ENCODE results near the gene LPP.

Gene LPP

DNA sequence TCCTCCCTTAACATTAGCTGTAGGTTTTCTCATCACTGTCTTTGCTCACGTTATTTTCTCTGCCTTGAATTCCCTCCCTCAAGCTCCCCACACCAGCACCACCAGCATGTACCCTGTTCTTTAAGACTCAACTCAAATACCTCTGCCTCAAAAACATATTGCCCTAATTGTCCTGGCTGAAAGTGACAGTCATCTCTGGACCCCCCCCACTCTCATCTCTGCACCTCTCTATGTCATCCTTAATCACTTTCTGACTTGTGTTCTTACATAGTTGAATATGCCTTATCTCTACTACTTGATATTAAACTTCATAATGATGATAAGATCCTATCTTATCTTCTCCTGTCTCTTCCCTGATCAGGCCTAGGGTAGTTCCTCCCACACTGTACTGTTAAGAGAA, 672.6 kb downstream of the LPP start:
- FAIRE-seq: no peak

DNA sequence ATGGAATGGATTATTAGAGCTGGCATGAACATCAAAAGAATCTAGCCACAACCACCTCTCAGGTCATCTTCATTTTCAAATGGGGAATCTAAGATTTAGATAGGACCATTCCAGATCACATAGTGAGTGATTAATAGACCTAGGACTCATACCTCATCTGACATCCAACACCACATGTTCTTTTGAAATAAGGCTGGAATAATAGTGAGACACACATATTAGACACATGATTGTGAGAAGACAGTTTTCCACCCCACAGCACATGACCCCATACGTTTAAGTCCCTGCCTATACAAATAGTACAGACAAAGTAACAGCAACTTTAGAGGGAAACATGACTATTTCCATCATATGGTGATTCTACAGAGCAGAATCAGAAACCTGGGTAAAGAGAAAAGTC, 673.1 kb downstream of the LPP start:
- FAIRE-seq: no peak

- FAIRE-seq: no peak
These were observed 673.6 kb downstream of the LPP start for GRCh38 chr3:188827576-188827975.

- FAIRE-seq: no peak
These were observed 675.2 kb downstream of the LPP start for GRCh38 chr3:188829130-188829529.

GRCh38 chr3:188829576-188829975, 675.6 kb downstream of the LPP start:
- no peak for FAIRE-seq

- no peak for FAIRE-seq
These were observed 676.9 kb downstream of the LPP start for GRCh38 chr3:188830893-188831292.

DNA sequence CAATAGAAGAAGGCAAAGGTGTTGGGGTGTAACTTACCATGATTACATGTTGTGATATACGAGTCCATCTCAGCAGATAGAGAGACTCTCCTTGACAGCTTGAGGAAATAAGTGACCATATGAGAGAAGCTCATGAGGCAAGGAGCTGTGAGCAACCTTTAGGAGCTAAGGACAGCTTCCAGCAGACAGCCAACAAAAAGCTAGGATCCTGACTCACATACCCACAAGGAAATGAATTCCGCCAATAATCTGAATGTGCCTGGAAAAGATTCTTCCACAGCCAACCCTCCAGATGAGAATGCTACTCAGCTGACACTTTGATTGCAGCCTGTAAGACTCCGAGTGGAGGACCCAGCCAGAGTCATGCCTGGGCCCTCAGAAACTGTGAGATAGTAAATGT, 678.2 kb downstream of the LPP start:
- no peak for FAIRE-seq

DNA sequence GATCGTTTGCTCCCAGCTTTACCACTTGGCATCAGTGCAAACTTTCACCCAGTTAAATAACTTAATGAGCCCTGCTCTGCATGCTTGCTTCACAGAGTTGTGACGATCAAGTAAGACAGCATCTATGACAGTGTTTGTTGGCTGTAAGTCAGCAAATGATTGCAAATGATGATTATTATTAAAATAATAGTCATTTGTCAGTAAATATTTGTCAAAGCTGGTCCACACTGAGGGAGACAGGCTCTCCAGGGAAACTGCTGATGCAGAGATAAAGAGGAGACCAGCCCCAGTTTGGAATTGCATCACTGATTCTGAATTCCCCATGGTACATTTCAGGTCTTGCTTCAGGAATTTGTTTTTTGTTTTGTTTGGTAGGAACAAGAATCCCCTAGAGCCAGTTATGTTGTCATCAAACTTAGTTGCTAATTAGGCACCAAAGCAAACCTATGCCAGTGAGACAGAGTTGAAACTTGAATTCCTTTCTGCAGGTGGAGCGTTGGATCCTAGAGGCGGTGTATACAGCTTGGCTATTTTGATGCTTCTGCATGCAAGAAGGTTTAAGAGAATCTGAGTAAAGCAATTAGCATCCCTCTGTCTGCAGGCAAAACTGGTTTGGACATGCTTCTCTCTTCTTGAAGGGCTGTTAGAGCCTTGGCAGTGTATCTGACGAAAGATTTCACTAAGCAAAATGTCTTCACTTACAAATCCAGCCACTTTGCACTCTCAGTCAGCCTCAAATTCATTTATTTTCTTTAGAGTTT, 679.2 kb downstream of the LPP start:
- no peak for FAIRE-seq

DNA sequence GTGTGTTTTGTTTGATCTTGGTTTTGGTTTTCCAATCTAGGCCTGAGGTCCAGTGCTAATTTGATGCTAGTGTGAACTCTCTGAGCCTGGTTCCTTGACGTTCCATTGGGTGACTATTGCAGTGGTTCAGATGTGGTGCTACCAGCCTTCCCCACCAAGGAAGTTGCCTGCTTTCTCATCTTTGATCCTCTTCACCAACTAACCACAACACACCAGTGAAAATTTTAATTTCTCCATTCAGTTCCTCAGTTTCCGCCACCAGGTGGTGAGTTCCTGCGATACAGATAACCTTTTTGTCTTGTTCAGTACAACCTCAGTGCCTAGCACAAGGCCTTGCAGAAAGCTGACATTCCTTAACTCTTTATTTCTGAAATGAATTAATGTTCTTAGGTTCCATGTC, 680.4 kb downstream of the LPP start:
- no peak for FAIRE-seq

- FAIRE-seq: no peak
These were observed 685.3 kb downstream of the LPP start for GRCh38 chr3:188839187-188839695.

DNA sequence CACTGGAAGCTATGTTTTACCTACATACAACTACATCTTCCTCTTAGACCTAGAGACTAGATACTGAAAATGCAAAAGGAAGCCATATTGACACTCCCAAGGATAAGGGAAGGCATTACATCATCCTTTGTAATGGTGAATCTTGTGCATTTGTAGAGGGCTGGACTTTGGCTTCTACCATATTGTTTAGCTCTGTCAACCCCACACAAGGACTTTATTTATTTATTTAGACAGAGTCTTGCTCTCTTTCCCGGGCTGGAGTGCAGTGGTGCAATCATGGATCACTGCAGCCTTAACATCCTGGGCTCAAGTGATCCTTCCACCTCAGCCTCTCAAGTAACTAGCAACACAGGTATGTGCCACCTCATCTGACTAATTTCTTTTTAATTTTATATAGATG, 686.3 kb downstream of the LPP start:
- no peak for FAIRE-seq

GRCh38 chr3:188841906-188842305, 687.9 kb downstream of the LPP start:
- FAIRE-seq: no peak

DNA sequence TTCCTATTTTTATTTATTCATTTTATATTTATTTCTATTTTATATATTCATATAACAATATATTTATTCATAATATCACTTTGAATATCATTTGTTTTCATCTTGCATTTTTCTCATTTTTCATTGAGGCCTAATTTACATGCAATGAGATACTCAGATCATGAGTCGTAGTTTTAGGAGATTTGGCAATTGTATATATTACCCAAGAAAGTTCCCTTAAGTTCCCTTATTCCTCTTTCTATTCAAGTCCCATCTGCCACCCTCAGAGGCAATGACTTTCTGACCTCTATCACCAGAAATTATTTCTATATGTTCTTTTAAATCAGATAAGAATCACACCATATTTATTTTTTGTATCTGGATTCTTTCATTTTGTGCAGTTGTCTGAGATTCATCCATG, 688.7 kb downstream of the LPP start:
- no peak for FAIRE-seq

DNA sequence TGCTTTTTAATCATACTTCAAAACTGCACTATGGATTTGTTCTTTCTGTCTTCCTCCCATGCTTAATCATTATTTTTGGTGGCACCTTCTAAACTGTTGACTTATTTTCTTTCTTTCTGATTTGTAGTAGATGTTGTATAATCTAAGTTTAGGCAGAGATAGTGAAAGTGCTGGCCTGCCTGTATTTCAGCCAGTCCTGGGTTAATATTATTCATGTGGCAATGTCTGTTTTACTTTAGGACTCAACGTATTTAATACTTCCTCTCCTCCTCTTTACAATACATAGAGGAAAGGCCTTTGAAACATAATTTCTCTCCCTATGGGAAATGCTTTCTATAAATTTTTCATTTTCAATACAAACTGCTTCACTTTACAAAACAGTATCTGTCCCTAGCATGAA, 690.1 kb downstream of the LPP start:
- FAIRE-seq: no peak

DNA sequence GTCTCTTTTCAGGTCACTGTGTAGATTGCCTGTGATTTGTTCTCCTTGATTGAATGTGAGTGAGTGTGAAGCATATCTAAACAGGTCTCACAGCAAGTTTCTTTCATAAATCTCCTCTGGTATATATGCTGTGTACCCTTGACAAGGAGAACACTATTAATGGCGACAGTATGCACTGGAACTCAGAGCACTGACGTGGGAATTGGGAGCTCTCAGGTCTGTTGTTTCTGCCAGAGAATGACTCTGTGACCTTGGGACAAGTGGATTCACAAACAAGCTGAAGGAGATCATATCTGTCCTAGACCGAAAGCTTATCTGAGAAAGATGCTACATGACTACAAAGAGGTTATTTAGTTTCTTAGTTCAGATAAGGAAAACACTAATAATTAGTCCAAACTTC, 691.6 kb downstream of the LPP start:
- FAIRE-seq: no peak

GRCh38 chr3:188848947-188849346, 695.0 kb downstream of the LPP start:
- FAIRE-seq: no peak

DNA sequence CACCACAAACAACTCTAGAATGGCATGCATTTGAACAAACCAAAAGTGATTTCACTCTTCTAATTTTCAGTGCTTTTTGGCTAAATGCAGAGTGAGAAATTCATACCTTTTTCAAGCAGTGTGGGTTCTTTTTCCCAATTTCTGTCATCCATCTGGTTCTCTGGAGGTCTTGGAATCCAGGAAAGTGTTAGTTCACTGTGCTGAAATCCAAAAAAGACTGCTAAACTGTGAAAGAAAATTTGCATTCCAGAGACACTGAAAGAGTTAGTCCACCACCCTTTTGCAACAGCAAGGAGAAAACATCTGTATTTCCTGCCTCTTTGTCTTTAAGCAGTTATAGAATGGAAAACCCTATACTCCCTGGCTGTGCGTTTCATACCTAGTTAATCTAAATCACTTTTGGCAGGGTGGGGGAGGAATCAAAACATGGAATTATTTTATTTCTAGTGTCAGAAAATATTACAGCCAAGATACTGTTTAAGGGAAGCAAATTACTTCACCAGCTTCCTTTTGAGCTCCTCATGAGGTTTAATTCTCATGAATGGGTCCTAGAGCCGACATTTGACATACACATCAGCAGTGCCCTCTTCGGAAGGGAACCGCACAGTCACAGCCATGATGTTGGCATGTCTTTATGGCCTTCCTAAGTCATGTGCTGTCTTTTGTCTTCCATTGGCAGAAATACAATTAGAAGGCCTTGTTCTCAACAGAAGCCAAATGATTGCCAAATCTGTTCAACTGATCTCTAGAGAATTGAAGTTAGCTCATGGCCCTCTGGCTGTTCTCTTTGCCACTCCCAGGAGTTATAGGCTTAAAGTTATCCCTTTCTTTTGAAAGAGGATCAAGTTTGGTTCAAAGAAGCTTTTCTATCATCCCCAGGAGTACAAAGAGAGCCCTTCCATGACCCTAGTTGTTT, 700.2 kb downstream of the LPP start:
- FAIRE-seq: no peak

DNA sequence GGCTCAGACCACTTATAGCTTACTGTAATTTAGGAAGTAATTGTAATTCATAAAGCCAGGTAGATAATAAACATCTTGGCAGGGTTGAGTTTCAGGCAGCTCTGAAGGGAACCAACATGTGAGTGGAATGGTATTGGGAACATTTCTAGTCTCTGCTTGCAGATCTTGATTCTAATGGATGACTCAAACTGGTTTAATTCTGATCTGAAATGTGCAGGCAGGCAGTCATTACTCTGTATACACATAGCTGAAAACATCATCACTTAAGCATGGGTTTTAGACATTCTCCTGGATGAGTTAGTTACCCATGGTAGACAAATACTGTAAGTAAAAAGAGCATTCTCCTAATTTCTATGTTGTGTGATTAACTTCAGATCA, 700.8 kb downstream of the LPP start:
- FAIRE-seq: no peak

- no peak for FAIRE-seq
These were observed 701.7 kb downstream of the LPP start for GRCh38 chr3:188855675-188856074.

DNA sequence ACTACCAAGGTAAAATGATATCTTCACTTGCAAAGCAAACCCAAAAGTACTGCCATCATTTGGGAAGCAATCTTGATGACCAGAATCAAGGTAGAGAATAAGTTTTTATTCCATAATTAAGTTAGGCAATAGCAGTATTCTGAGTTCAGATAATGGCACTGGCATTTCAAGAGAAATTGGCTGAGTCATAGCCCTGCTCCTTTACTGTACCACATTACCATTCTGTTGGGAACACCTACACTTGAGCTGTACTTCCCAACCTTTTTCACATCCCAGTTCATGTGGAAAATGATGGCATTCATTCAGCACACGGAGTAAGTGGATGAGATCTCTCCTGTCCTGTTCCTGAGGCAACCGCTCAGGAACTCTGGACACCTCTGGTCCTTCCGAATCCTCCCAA, 706.2 kb downstream of the LPP start:
- no peak for FAIRE-seq

DNA sequence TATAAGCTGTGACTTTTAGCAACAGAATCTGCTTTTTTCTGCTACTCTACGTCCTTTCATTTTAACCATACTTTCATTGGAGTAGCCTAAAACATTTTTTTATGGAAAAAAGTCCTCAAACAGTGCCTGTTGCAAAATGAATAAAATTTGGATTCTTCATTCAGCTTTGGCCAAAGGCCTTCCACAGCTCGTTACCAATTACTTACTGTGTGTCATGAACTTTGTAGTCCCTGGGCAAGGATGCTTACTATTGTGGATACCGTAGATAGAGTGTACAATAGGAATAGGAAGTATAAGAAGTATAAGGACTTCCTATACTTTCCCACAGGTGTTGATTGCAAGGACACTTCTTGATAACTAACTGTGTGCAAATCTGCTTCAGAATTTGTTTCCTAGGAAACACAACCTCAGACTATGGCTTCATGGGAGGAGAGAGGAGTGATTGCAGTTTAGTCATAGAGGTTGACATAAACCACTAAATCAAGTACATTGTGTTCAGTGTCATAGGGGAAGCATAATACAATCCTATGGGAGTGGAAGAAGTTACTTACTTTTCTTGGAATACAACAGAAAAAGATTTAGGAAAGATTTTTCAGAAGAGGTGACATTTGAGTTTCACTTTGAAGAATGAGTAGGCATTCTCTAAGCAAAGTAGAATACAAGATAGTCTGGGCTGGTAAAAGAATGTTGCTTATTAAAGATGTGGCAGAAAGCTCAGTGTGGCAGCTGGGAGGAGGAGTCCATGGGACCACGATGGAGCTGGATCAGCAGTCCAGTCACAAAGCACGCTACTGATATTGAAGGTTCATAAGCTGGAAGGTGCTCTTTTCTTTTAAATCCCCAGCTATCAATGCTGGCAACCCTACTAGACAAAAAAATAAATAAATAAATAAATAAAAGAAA, 708.1 kb downstream of the LPP start:
- FAIRE-seq: no peak

DNA sequence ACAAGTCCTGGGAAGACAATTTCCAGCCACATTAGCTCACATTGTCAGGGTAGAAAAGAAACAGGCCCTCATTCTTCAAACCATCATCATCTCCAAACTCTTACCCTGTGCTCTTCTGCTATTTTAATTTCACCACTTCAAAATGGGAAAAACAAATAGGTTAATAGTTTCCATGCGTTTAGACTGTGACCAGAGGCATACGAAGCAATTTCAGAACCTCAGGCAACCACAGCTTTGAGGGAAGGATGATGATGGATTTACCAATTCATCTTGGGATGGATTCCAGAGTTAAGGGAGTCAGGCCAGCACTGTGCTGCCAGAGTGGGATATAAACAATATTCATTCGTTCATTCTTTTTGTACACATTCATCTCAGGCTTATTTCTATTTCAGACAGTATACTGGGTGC, 710.0 kb downstream of the LPP start:
- no peak for FAIRE-seq

DNA sequence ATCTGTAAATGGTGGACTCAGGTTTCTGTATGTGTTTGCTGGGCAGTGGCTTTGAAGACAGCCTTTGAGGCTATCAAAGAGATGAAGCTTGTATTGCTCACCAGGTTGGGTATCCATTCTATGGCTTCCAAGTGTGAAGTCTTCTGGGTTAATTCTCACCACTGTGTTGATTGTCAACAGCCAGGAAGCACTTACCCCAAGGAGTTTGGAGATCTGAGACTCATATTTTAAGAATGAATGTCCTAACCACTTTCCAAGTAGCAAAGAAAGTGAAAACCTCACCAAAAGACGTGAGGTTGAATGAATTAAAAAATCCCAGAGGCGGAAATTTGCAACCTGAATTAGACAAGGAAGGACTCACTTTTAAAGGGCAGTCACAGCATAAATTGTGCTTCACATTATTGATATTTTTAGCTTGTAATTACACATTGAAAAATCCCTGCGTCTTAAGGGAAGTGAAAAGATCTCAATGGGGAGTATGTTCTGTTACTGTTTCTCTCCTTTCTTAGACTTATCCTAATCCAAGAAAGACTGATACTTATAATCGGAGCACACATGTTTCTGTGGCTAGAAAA, 713.8 kb downstream of the LPP start:
- FAIRE-seq: no peak
